Heart left ventricle (tissue), 13 donors: ENCODE data around the gene MAN1C1.

Experiments used
- CTCF ChIP-seq, 12 donors: fragments of 200-600 bp; sonication (generic) in 4 of 12; IDR thresholded peaks; one replicate each; pipeline versions ENCODE4 v1.5.0 to v1.8.0; 2018 to 2022; ENCODE audit warnings: antibody characterized with exemption in 12 of 12, mild to moderate bottlenecking in 5 of 12
- POLR2A ChIP-seq, 2 donors: fragments of 450-650 bp; IDR thresholded peaks; one replicate each; pipeline ENCODE4 v1.6.1; 2017; ENCODE audit warnings: antibody characterized with exemption in 2 of 2, mild to moderate bottlenecking in 2 of 2, moderate library complexity in 2 of 2
- donor health status: ischemic (EF 13 %, LVEDD 7.1; RV severe dilation, severe dysfunction).
- donor health status: DM: no; HTN: yes; CAD: no.
- donor health status: DM: no; HTN: no; CAD: no.
- donor health status: ischemic (EF 25% LVEDD 6.9; RV normal size, moderate dysfunction).
- donor health status: ischemic (EF 25% LVEDD 5.7; RV mildly dilated, moderate dysfunction).
- donor health status: ischemic (EF 35%, LVEDD 5.7; RV mildly dilated, moderate dysfunction).
- donor health status: nonischemic (EF 11% LVEDD 7.7; RV severe dilation, severe dysfunction).
- donor health status: DM: yes; HTN: yes; CAD: no.
- donor health status: PGD.
- donor health status: ischemic (EF 29% LVEDD 5.4; RV normal size, mild dysfunction).
- donor health status: nonischemic (EF 23%, LVEDD 6.1; RV moderate dilation, normal function).

GRCh38 chr1:25786887-25787759, 170.5 kb downstream of the MAN1C1 start:
- TF ChIP-seq CTCF (IDR thresholded peaks at IDR 0.05) = no peak
- TF ChIP-seq POLR2A (IDR thresholded peaks at IDR 0.05) = no peak
